WTC11 (cell line): ENCODE measurements around the gene PITHD1. TPM values are rescaled to one million over a fixed set of nuclear protein-coding genes. Genes with fewer than 3 reads are reported as not detected.
"Not testable (repeated sequence)": the region's sequence is repeated elsewhere in the genome, so short reads cannot be mapped to it uniquely, and the experiment has no call there.

Experiments used
- ATAC-seq: fragments of 200-7000 bp; cut with Tn5 transposase; 2 replicates; pipeline ENCODE4 v1.10.0; 2021; ENCODE audit warnings: mild to moderate bottlenecking, moderate library complexity
- CTCF ChIA-PET: fragments of 300-600 bp; sonication (Branson Sonifier 250); formaldehyde crosslinking; loops from one replicate; lab custom pipeline; 2021; ENCODE audit warnings: antibody characterized with exemption; lab: Charles Lee
- POLR2A ChIA-PET: fragments of 350-600 bp; sonication (Branson Sonifier 250); formaldehyde crosslinking; loops from one replicate; lab custom pipeline; 2021; ENCODE audit warnings: antibody characterized with exemption; lab: Charles Lee
- DNase-seq: peaks from one replicate; pipeline ENCODE4 v3.0.0; 2021; ENCODE audit warnings: low spot score
- H3K27ac Mint-ChIP-seq: 2 replicates; pipeline ENCODE4 v1.8.0; 2021; ENCODE audit warnings: mixed read lengths
- H3K27me3 Mint-ChIP-seq: 2 replicates; pipeline ENCODE4 v1.8.0; 2021; ENCODE audit warnings: low read depth, mild to moderate bottlenecking, moderate library complexity, mixed read lengths
- H3K36me3 Mint-ChIP-seq: 2 replicates; pipeline ENCODE4 v1.8.0; 2021; ENCODE audit warnings: mixed read lengths
- H3K4me1 Mint-ChIP-seq: 2 replicates; pipeline ENCODE4 v1.8.0; 2022; ENCODE audit warnings: mixed read lengths
- H3K4me3 Mint-ChIP-seq: 2 replicates; pipeline ENCODE4 v1.8.0; 2021; ENCODE audit warnings: mild to moderate bottlenecking, moderate library complexity, mixed read lengths
- H3K9me3 Mint-ChIP-seq: 2 replicates; pipeline ENCODE4 v1.8.0; 2021; ENCODE audit warnings: mixed read lengths
- ATF6 ChIP-seq: sonication (generic); formaldehyde crosslinking; IDR thresholded peaks from 2 replicates; pipeline ENCODE4 v1.8.1; 2023; ENCODE audit warnings: mild to moderate bottlenecking, missing genetic modification reagents
- FOXK1 ChIP-seq: sonication (generic); formaldehyde crosslinking; IDR thresholded peaks from 2 replicates; pipeline ENCODE4 v1.8.0; 2022; ENCODE audit warnings: mild to moderate bottlenecking, moderate library complexity, missing genetic modification reagents
- FOXP1 ChIP-seq: sonication (generic); formaldehyde crosslinking; IDR thresholded peaks from 2 replicates; pipeline ENCODE4 v1.8.0; 2022; ENCODE audit warnings: missing genetic modification reagents, mild to moderate bottlenecking, moderate library complexity, borderline replicate concordance
- JUN ChIP-seq: sonication (generic); formaldehyde crosslinking; IDR thresholded peaks from 2 replicates; pipeline ENCODE4 v1.8.0; 2023; ENCODE audit warnings: mild to moderate bottlenecking, missing genetic modification reagents
- MXD4 ChIP-seq: fragments of 250-450 bp; sonication (Bioruptor Pico); IDR thresholded peaks from 2 replicates; pipeline ENCODE4 v1.8.0; 2021; ENCODE audit warnings: mild to moderate bottlenecking, moderate library complexity, borderline replicate concordance
- NFATC4 ChIP-seq: fragments of 250-450 bp; sonication (Bioruptor Pico); IDR thresholded peaks from 2 replicates; pipeline ENCODE4 v1.9.0; 2021; ENCODE audit warnings: mild to moderate bottlenecking
- PRRX2 ChIP-seq: fragments of 250-450 bp; sonication (Bioruptor Pico); IDR thresholded peaks from 2 replicates; pipeline ENCODE4 v1.8.0; 2021; ENCODE audit warnings: mild to moderate bottlenecking
- USF1 ChIP-seq: sonication (generic); formaldehyde crosslinking; IDR thresholded peaks from 2 replicates; pipeline ENCODE4 v1.8.0; 2022; ENCODE audit warnings: mild to moderate bottlenecking, missing genetic modification reagents
- ZBTB21 ChIP-seq: sonication (generic); formaldehyde crosslinking; IDR thresholded peaks from 2 replicates; pipeline ENCODE4 v1.8.1; 2023; ENCODE audit warnings: mild to moderate bottlenecking, missing genetic modification reagents, borderline replicate concordance
- ZBTB43 ChIP-seq: sonication (generic); formaldehyde crosslinking; IDR thresholded peaks from 2 replicates; pipeline ENCODE4 v1.8.1; 2023; ENCODE audit warnings: mild to moderate bottlenecking, missing genetic modification reagents
- ZNF121 ChIP-seq: sonication (generic); formaldehyde crosslinking; IDR thresholded peaks from 2 replicates; pipeline ENCODE4 v1.8.0; 2023; ENCODE audit warnings: missing genetic modification reagents
- ZNF219 ChIP-seq: sonication (generic); formaldehyde crosslinking; IDR thresholded peaks from 2 replicates; pipeline ENCODE4 v1.8.0; 2023; ENCODE audit warnings: missing genetic modification reagents, mild to moderate bottlenecking, borderline replicate concordance
- ZNF317 ChIP-seq: sonication (generic); formaldehyde crosslinking; IDR thresholded peaks from 2 replicates; pipeline ENCODE4 v1.8.1; 2023; ENCODE audit warnings: low read depth, mild to moderate bottlenecking, moderate library complexity, missing genetic modification reagents, borderline replicate concordance
- ZNF416 ChIP-seq: fragments of 250-450 bp; sonication (Bioruptor Pico); IDR thresholded peaks from 2 replicates; pipeline ENCODE4 v1.9.0; 2021; ENCODE audit warnings: mild to moderate bottlenecking, inconsistent platforms
- ZNF532 ChIP-seq: fragments of 250-450 bp; sonication (Bioruptor Pico); IDR thresholded peaks from 2 replicates; pipeline ENCODE4 v1.9.0; 2021; ENCODE audit warnings: mild to moderate bottlenecking, borderline replicate concordance
- total RNA-seq: library from RNA; stranded (reverse); gene quantifications from 3 replicates; pipeline ENCODE4 v1.2.3, GENCODE V29; 2021

PITHD1 gene
- total RNA-seq, 1 experiment from 2014 or later: 66.2 TPM

- TF ChIP-seq ZBTB43 (CRISPR knock-in tag): no peak
- TF ChIP-seq ATF6: no peak
- TF ChIP-seq MXD4 (CRISPR knock-in tag): no peak
- TF ChIP-seq NFATC4 (CRISPR knock-in tag): no peak
- TF ChIP-seq USF1 (CRISPR knock-in tag): no peak
- no peak for TF ChIP-seq FOXK1
- TF ChIP-seq ZNF219: no peak
- TF ChIP-seq FOXP1 (CRISPR knock-in tag): no peak
- no peak for TF ChIP-seq JUN (CRISPR knock-in tag)
- no peak for TF ChIP-seq PRRX2 (CRISPR knock-in tag)
These were observed 45.6 kb upstream of the PITHD1 start (continued) for GRCh38 chr1:23732363-23733224.

- CTCF ChIA-PET, H3K4me1 Mint-ChIP-seq, H3K27me3 Mint-ChIP-seq, DNase-seq, H3K4me3 Mint-ChIP-seq, ATAC-seq, H3K27ac Mint-ChIP-seq, H3K36me3 Mint-ChIP-seq: not testable (repeated sequence)
- POLR2A ChIA-PET: interaction anchor here (0.7 kb wide), 2 partner anchors 33 to 45 kb away, joined by 3 to 8 read pairs; partner anchors contain the start of gene PITHD1
- peaks cover 11% of the 10 kb centered on the region for H3K9me3 Mint-ChIP-seq
These were observed 44.9 kb upstream of the PITHD1 start for GRCh38 chr1:23733281-23733680.

- no peaks in the 10 kb centered on the region; the same call in 1 of the 2 replicates for H3K27me3 Mint-ChIP-seq
- peaks cover under 1% of the 10 kb centered on the region for H3K4me1 Mint-ChIP-seq
- no peak for TF ChIP-seq ZNF532 (CRISPR knock-in tag)
- TF ChIP-seq ZNF317: no peak
- no peak for TF ChIP-seq ATF6
- 0 out of 2 replicates have a peak, but pooled peaks have one; percentile 33 for TF ChIP-seq ZNF121
- no peak for TF ChIP-seq ZBTB21 (CRISPR knock-in tag)
- no peak for TF ChIP-seq PRRX2 (CRISPR knock-in tag)
- no peak for TF ChIP-seq ZNF416
- ChIA-PET POLR2A (interaction anchor here (1.0 kb wide), 1 partner anchor 37 kb away, joined by 3 read pairs; no protein-coding TSS in a partner anchor), CTCF (interaction anchor here (0.6 kb wide), 1 partner anchor 29 kb away, joined by 3 read pairs; no protein-coding TSS in a partner anchor)
- H3K36me3 Mint-ChIP-seq: peaks cover 3% of the 10 kb centered on the region
- H3K4me3 Mint-ChIP-seq: no peak overlapping the region
- H3K27ac Mint-ChIP-seq: no peak overlapping the region
- ATAC-seq (no peak), DNase-seq (no peak)
- peaks cover 9% of the 10 kb centered on the region for H3K9me3 Mint-ChIP-seq
These were observed 41.6 kb upstream of the PITHD1 start for GRCh38 chr1:23736437-23737134.
